Endodermal cell (in vitro differentiated cells): Measurements from ENCODE around the gene APBA2. TPM values are rescaled to one million over a fixed set of nuclear protein-coding genes. Genes with fewer than 3 reads are reported as not detected.

ENCODE experiments used
- DNase-seq: peaks from one replicate; pipeline ENCODE4 v3.0.0-alpha.2; 2017
- H3K27ac ChIP-seq: 2 replicates; pipeline ENCODE4 v1.5.1; 2013; ENCODE audit warnings: mild to moderate bottlenecking, low read depth, low read length, moderate library complexity
- H3K27me3 ChIP-seq: 2 replicates; pipeline ENCODE4 v1.6.1; 2013; ENCODE audit warnings: mild to moderate bottlenecking, low read length, moderate library complexity; ENCODE audit not compliant: insufficient read depth, control insufficient read depth, poor library complexity, severe bottlenecking
- H3K36me3 ChIP-seq: 2 replicates; pipeline ENCODE4 v1.7.0; 2013; ENCODE audit warnings: mild to moderate bottlenecking, low read length, moderate library complexity; ENCODE audit not compliant: control insufficient read depth, insufficient read depth
- H3K4me1 ChIP-seq: one replicate; pipeline ENCODE4 v1.7.0; 2013; ENCODE audit warnings: low read length; ENCODE audit not compliant: control insufficient read depth, insufficient read depth
- H3K4me3 ChIP-seq: 2 replicates; pipeline ENCODE4 v1.5.1; 2013; ENCODE audit warnings: mild to moderate bottlenecking, low read length, moderate library complexity
- H3K9ac ChIP-seq: 2 replicates; pipeline ENCODE4 v1.6.1; 2013; ENCODE audit warnings: mild to moderate bottlenecking, low read length, moderate library complexity; ENCODE audit not compliant: poor library complexity, severe bottlenecking; ENCODE audit errors: extremely low read depth
- H3K9me3 ChIP-seq: 2 replicates; pipeline ENCODE4 v1.6.1; 2013; ENCODE audit warnings: mild to moderate bottlenecking, low read length, moderate library complexity; ENCODE audit not compliant: control insufficient read depth
- H3K27ac Mint-ChIP-seq: 2 replicates; pipeline ENCODE4 v1.8.0; 2020; ENCODE audit warnings: mixed read lengths
- H3K27me3 Mint-ChIP-seq: 2 replicates; pipeline ENCODE4 v1.8.0; 2021; ENCODE audit warnings: mild to moderate bottlenecking, mixed read lengths; ENCODE audit not compliant: insufficient read depth
- H3K36me3 Mint-ChIP-seq: 2 replicates; pipeline ENCODE4 v1.8.0; 2020; ENCODE audit warnings: low read depth, mixed read lengths
- H3K4me1 Mint-ChIP-seq: 2 replicates; pipeline ENCODE4 v1.8.0; 2020; ENCODE audit warnings: mixed read lengths
- H3K4me3 Mint-ChIP-seq: 2 replicates; pipeline ENCODE4 v1.8.0; 2020; ENCODE audit warnings: mild to moderate bottlenecking, moderate library complexity, mixed read lengths
- H3K9me3 Mint-ChIP-seq: 2 replicates; pipeline ENCODE4 v1.8.0; 2020; ENCODE audit warnings: mild to moderate bottlenecking, mixed read lengths
- WGBS, 2 experiments: methylation state at CpG; one replicate each; pipeline versions ENCODE4 v1.1.5 to v1.1.7; 2013; ENCODE audit warnings: missing lambda C conversion rate in 2 of 2, mixed read lengths in 1 of 2; ENCODE audit not compliant: insufficient coverage in 1 of 2, insufficient read length in 1 of 2; 5-methylcytosine and 5-hydroxymethylcytosine counted together
- total RNA-seq, 2 donors: library from RNA; stranded (reverse); fragmentation: NEBNext Ultra II Directional in 1 of 2; extraction: Animal tissue kit (Norgen Biotek cat#: 25700) in 1 of 2; gene quantifications; 2 replicates in 1 of 2; 3 replicates in 1 of 2; pipeline ENCODE4 v1.2.1, GENCODE V29; 2021
- TF ChIP-seq, protein P1 (sequence below): fragments of 200-600 bp; sonication (generic); conservative IDR thresholded peaks from 2 replicates; pipeline ENCODE4 v1.5.0; 2021; ENCODE audit warnings: antibody characterized with exemption, mild to moderate bottlenecking

Gene APBA2
- total RNA-seq, 2 donors from 2014 or later: 27.1 to 27.3 TPM

DNA sequence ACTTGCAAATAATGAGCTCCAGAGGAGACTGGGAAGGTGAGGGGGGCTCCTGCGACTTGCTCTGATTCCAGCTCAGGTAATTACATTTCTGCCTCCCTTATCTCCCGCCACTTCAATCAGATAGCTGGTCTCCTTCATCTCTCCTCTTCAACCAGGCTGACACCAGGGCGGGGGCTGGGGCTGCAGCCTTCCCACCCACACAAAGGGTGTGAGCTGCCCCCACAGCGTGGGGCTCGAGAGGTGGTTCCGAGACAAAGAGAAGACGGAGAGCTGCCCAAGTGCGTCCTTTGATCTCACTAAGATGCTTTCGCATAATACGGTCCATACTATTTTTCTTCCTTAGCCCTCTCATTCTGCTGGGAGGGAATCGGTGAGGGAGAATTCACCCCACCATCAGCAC is 244.2 kb downstream of the APBA2 start:
- no peak overlapping the region for H3K27ac ChIP-seq
- H3K4me3 Mint-ChIP-seq: no peak overlapping the region
- no peak overlapping the region for H3K9ac ChIP-seq
- H3K27me3 ChIP-seq: no peaks in the 10 kb centered on the region
- H3K36me3 ChIP-seq: no peaks in the 10 kb centered on the region
- peaks cover 33% of the 10 kb centered on the region for H3K4me1 Mint-ChIP-seq
- peaks cover 6% of the 10 kb centered on the region for H3K4me1 ChIP-seq
- H3K4me3 ChIP-seq: no peak overlapping the region
- WGBS, 2 experiments: 31 to 36% methylated on average over 5 to 11 of the region's 11 CpGs
- H3K9me3 ChIP-seq: no peaks in the 10 kb centered on the region
- H3K9me3 Mint-ChIP-seq: no peaks in the 10 kb centered on the region
- H3K27me3 Mint-ChIP-seq: no peaks in the 10 kb centered on the region
- no peaks in the 10 kb centered on the region for H3K36me3 Mint-ChIP-seq
- peak overlapping the region; percentile 46 for H3K27ac Mint-ChIP-seq
- peak; percentile 79 for DNase-seq
- TF ChIP-seq, protein P1, sequence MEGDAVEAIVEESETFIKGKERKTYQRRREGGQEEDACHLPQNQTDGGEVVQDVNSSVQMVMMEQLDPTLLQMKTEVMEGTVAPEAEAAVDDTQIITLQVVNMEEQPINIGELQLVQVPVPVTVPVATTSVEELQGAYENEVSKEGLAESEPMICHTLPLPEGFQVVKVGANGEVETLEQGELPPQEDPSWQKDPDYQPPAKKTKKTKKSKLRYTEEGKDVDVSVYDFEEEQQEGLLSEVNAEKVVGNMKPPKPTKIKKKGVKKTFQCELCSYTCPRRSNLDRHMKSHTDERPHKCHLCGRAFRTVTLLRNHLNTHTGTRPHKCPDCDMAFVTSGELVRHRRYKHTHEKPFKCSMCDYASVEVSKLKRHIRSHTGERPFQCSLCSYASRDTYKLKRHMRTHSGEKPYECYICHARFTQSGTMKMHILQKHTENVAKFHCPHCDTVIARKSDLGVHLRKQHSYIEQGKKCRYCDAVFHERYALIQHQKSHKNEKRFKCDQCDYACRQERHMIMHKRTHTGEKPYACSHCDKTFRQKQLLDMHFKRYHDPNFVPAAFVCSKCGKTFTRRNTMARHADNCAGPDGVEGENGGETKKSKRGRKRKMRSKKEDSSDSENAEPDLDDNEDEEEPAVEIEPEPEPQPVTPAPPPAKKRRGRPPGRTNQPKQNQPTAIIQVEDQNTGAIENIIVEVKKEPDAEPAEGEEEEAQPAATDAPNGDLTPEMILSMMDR: no peak

DNA sequence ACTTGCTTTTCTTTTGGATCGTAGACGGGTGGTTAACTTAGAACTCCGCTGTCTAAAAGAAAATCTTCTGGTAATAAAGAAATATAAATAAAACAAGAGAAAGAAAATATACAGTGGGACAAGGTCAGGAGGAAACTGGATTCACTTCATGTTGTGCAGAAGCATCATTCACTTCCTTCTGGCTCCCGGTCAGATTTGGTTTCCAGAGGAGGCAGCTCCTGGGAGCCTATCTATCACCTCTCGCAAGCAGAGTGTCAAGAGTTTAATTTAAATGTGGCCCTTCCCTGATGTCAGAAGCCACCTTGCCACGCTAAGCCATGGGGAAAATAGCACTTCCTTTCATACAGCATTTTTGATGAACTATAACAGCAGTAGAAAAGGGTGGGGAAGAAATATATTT is 244.7 kb downstream of the APBA2 start:
- no peak overlapping the region for H3K27ac Mint-ChIP-seq
- Histone ChIP-seq H3K27ac (no peak overlapping the region), H3K4me1 (peaks cover 6% of the 10 kb centered on the region), H3K36me3 (no peaks in the 10 kb centered on the region), H3K9me3 (no peaks in the 10 kb centered on the region), H3K4me3 (no peak overlapping the region), H3K9ac (no peak overlapping the region), H3K27me3 (no peaks in the 10 kb centered on the region)
- H3K4me3 Mint-ChIP-seq: no peak overlapping the region
- DNase-seq: no peak
- no peaks in the 10 kb centered on the region for H3K27me3 Mint-ChIP-seq
- no peaks in the 10 kb centered on the region for H3K36me3 Mint-ChIP-seq
- WGBS, 2 experiments: 43 to 82% methylated on average over 1 to 6 of the region's 6 CpGs
- peaks cover 30% of the 10 kb centered on the region for H3K4me1 Mint-ChIP-seq
- no peaks in the 10 kb centered on the region for H3K9me3 Mint-ChIP-seq
- TF ChIP-seq, protein P1: no peak

DNA sequence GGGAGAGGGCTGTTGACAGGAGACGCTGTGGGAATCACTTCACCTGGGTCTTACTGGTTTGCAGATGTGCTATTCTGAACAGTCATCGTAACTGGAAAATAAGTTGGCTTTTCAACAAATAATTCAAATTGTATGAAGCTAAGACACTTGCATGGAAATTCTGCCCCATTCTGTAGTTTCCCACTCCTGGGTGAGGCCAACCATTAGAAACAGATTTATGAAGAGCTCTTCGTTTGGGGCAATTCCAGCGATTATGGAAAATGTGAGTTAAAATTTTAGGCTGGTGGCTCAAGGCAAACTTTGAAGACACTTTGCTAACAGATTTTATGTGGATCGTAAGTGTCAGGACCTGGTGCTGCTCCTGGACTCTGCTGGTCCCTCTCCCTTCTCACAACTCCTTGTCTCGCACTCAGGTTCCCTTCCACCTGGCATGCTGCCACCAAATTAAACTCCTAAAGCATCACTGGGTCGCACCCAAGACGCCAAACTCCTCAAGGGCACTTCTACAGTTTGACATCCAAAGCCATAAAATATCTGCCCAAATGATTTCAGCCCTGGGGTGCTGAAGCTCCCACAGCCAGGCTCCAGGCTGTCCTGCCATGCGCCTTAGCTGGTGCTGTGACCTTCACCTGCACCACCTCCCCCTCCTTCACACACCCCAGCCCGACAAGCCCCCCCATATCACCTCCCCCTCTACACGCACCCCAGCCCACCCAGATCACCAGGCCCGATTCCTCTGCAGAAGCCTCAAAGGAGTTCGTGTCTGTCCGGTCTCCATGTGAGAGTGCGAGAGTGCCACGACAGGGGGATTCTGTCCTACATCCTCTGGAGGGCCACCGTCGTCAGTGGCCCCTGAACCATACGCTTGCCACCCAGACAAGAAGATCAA is 245.4 kb downstream of the APBA2 start:
- Mint-ChIP-seq H3K4me1 (peaks cover 30% of the 10 kb centered on the region), H3K4me3 (peak overlapping the region; percentile 41), H3K36me3 (no peaks in the 10 kb centered on the region), H3K27ac (peak overlapping the region; percentile 83), H3K27me3 (no peaks in the 10 kb centered on the region), H3K9me3 (no peaks in the 10 kb centered on the region)
- Histone ChIP-seq H3K27ac (peak overlapping the region; percentile 61), H3K9me3 (no peaks in the 10 kb centered on the region), H3K36me3 (no peaks in the 10 kb centered on the region), H3K4me3 (no peak overlapping the region), H3K9ac (no peak overlapping the region), H3K4me1 (peaks cover 6% of the 10 kb centered on the region), H3K27me3 (no peaks in the 10 kb centered on the region)
- WGBS, 2 experiments: 89 to 95% methylated on average over 13 to 19 of the region's 19 CpGs
- TF ChIP-seq, protein P1: no peak
- DNase-seq: no peak
